ENCODE data around the gene ENTPD3. TPM values are rescaled to one million over a fixed set of nuclear protein-coding genes. Genes with fewer than 3 reads are reported as not detected.

ENTPD3 gene
- total and polyA plus RNA-seq, 7 experiments from 2014 or later, result not detected

GRCh38 chr3:40468018-40468417, 81.0 kb downstream of the ENTPD3 start:
- Histone ChIP-seq H3K27me3 (ENCODE audit: control insufficient read depth in 2 of 2, insufficient read depth in 2 of 2, low read length in 2 of 2) (no peaks in the 10 kb centered on the region), H3K9me3 (ENCODE audit: control insufficient read depth in 2 of 3, low read length in 3 of 3) (no peaks in the 10 kb centered on the region), H3K36me3 (ENCODE audit: control insufficient read depth in 2 of 3, insufficient read depth in 3 of 3, low read length in 3 of 3) (peaks cover 0 to 15% (median 4%) of the 10 kb centered on the region in 3 experiments), H3K4me1 (ENCODE audit: control insufficient read depth in 2 of 2, insufficient read depth in 2 of 2, low read length in 2 of 2) (peaks cover 13 to 20% of the 10 kb centered on the region in 2 donors), H3K4me3 (ENCODE audit: low read length) (no peak overlapping the region), H3K27ac (ENCODE audit: low read depth, low read length) (no peak overlapping the region)
- Mint-ChIP-seq H3K9me3 (peaks cover 0 to 2% (median 0%) of the 10 kb centered on the region in 11 donors), H3K4me3 (no peak overlapping the region), H3K27me3 (no peaks in the 10 kb centered on the region), H3K36me3 (peaks cover 8 to 43% (median 25%) of the 10 kb centered on the region in 5 donors), H3K4me1 (peaks cover 13 to 27% (median 26%) of the 10 kb centered on the region in 7 donors), H3K27ac (peak overlapping the region in 1 of 9 donors; percentile 31)
- no peak for DNase-seq
- ChIA-PET POLR2A (interaction anchor here (1.2 kb wide), 1 partner anchor 7 kb away, joined by 7 read pairs; no protein-coding TSS in a partner anchor), CTCF (no interaction called here)
- intact Hi-C loops (cut with micrococcal nuclease), result no loop called here
- ATAC-seq, result no peak

- no peaks in the 10 kb centered on the region for H3K4me1 ChIP-seq (ENCODE audit: control insufficient read depth in 2 of 2, insufficient read depth in 2 of 2, low read length in 2 of 2)
- Mint-ChIP-seq H3K36me3 (peaks cover 0 to 19% (median 7%) of the 10 kb centered on the region in 5 donors), H3K4me1 (peaks cover 0 to 4% (median 0%) of the 10 kb centered on the region in 7 donors), H3K27ac (no peak overlapping the region), H3K4me3 (no peak overlapping the region), H3K27me3 (no peaks in the 10 kb centered on the region), H3K9me3 (no peaks in the 10 kb centered on the region)
- intact Hi-C loops (cut with micrococcal nuclease), result no loop called here
- H3K27ac ChIP-seq (ENCODE audit: low read depth, low read length), result no peak overlapping the region
- POLR2A ChIA-PET, result interaction anchor here (1.0 kb wide), 1 partner anchor 14 kb away, joined by 4 read pairs; the partner anchor contains the start of gene RPL14
- peaks cover 0 to 4% (median 4%) of the 10 kb centered on the region in 3 experiments for H3K36me3 ChIP-seq (ENCODE audit: control insufficient read depth in 2 of 3, insufficient read depth in 3 of 3, low read length in 3 of 3)
- no peaks in the 10 kb centered on the region for H3K27me3 ChIP-seq (ENCODE audit: control insufficient read depth in 2 of 2, insufficient read depth in 2 of 2, low read length in 2 of 2)
- no peak overlapping the region for H3K4me3 ChIP-seq (ENCODE audit: low read length)
- DNase-seq (no peak), ATAC-seq (no peak)
- CTCF ChIA-PET, result no interaction called here
- no peaks in the 10 kb centered on the region for H3K9me3 ChIP-seq (ENCODE audit: control insufficient read depth in 2 of 3, low read length in 3 of 3)
Observed at GRCh38 chr3:40470701-40471100, 83.7 kb downstream of the ENTPD3 start.

GRCh38 chr3:40476478-40477470, 89.8 kb downstream of the ENTPD3 start, which contains the start of gene ZNF619:
Gene ZNF619, plus strand, starts transcription at chr3:40477122. Its CDS starts 858 bp downstream, at chr3:40477980.
- no peaks in the 10 kb centered on the region for H3K27me3 Mint-ChIP-seq
- CTCF ChIA-PET, result interaction anchor here (1.0 kb wide), 1 partner anchor 168 kb away, joined by 3 read pairs; no protein-coding TSS in a partner anchor

GRCh38 chr3:40477666-40478065, 90.7 kb downstream of the ENTPD3 start:
- no peaks in the 10 kb centered on the region for H3K27me3 Mint-ChIP-seq
- H3K36me3 ChIP-seq (ENCODE audit: control insufficient read depth in 2 of 3, insufficient read depth in 3 of 3, low read length in 3 of 3), result peaks cover 0 to 7% (median 0%) of the 10 kb centered on the region in 3 experiments
- ChIA-PET POLR2A (interaction anchor here (1.0 to 4.1 kb wide), 4 partner anchors 13 to 46 kb away, joined by 5 to 23 read pairs (median 8); partner anchors contain the start of genes RPL14 and ZNF620), CTCF (interaction anchor here (1.0 kb wide), 1 partner anchor 169 kb away, joined by 3 read pairs; no protein-coding TSS in a partner anchor)
- no peaks in the 10 kb centered on the region for H3K27me3 ChIP-seq (ENCODE audit: control insufficient read depth in 2 of 2, insufficient read depth in 2 of 2, low read length in 2 of 2)
- intact Hi-C loops (cut with micrococcal nuclease), result loop anchor here (1.0 kb wide), 6 partner anchors 20 to 1485 kb away; partner anchors contain the start of genes RPL14 (in 2 of the 2), ZNF620 (in 2 of the 2), ZNF621 (in 2 of the 2) and EIF1B (in 1 of the 2)
- H3K4me1 Mint-ChIP-seq, result peaks cover 19 to 44% (median 39%) of the 10 kb centered on the region in 7 donors
- peak overlapping the region; percentile 82 for H3K4me3 ChIP-seq (ENCODE audit: low read length)
- ATAC-seq, result no peak
- H3K9me3 ChIP-seq (ENCODE audit: control insufficient read depth in 2 of 3, low read length in 3 of 3), result no peaks in the 10 kb centered on the region
- peaks cover 10 to 31% (median 18%) of the 10 kb centered on the region in 5 donors for H3K36me3 Mint-ChIP-seq
- peaks cover 7 to 12% of the 10 kb centered on the region in 2 donors for H3K4me1 ChIP-seq (ENCODE audit: control insufficient read depth in 2 of 2, insufficient read depth in 2 of 2, low read length in 2 of 2)
- DNase-seq, result no peak
- peak overlapping the region; percentile 61 to 97 (median 90) for H3K27ac Mint-ChIP-seq
- no peaks in the 10 kb centered on the region for H3K9me3 Mint-ChIP-seq
- H3K4me3 Mint-ChIP-seq, result peak overlapping the region; percentile 84 to 97 (median 89)
- H3K27ac ChIP-seq (ENCODE audit: low read depth, low read length), result peak overlapping the region; percentile 80

More at GRCh38 chr3:40476478-40477470, 89.8 kb downstream of the ENTPD3 start, which contains the start of gene ZNF619:
- H3K27ac Mint-ChIP-seq, result peak within 1 kb of the TSS; percentile 61 to 97 (median 90)
- no peaks in the 10 kb centered on the region for H3K9me3 Mint-ChIP-seq
- peaks cover 13 to 38% (median 31%) of the 10 kb centered on the region in 7 donors for H3K4me1 Mint-ChIP-seq
- DNase-seq, result peak; percentile 11 to 60 (median 47)
- peak within 1 kb of the TSS; percentile 80 for H3K27ac ChIP-seq (ENCODE audit: low read depth, low read length)
- H3K36me3 ChIP-seq (ENCODE audit: control insufficient read depth in 2 of 3, insufficient read depth in 3 of 3, low read length in 3 of 3), result peaks cover 0 to 7% (median 0%) of the 10 kb centered on the region in 3 experiments
- H3K4me3 ChIP-seq (ENCODE audit: low read length), result peak within 1 kb of the TSS; percentile 82
- POLR2A ChIA-PET, result interaction anchor here (0.7 to 4.1 kb wide), 5 partner anchors 12 to 49 kb away, joined by 3 to 23 read pairs (median 5); partner anchors contain the start of genes RPL14 and ZNF620
- intact Hi-C loops (cut with micrococcal nuclease), result loop anchor here (1.0 kb wide), 6 partner anchors 19 to 1486 kb away; partner anchors contain the start of genes RPL14 (in 2 of the 2), ZNF620 (in 2 of the 2), ZNF621 (in 2 of the 2) and EIF1B (in 1 of the 2)
- no peaks in the 10 kb centered on the region for H3K9me3 ChIP-seq (ENCODE audit: control insufficient read depth in 2 of 3, low read length in 3 of 3)
- peak within 1 kb of the TSS; percentile 84 to 97 (median 89) for H3K4me3 Mint-ChIP-seq
- no peaks in the 10 kb centered on the region for H3K27me3 ChIP-seq (ENCODE audit: control insufficient read depth in 2 of 2, insufficient read depth in 2 of 2, low read length in 2 of 2)
- peak; percentile 93 for ATAC-seq
- peaks cover 7 to 8% of the 10 kb centered on the region in 2 donors for H3K4me1 ChIP-seq (ENCODE audit: control insufficient read depth in 2 of 2, insufficient read depth in 2 of 2, low read length in 2 of 2)
- H3K36me3 Mint-ChIP-seq, result peaks cover 10 to 23% (median 12%) of the 10 kb centered on the region in 5 donors

Other genes with a start within 250 kb of the ENTPD3 start
- 10 to 100 TPM; 34.5 to 82.0 (median 53.3) TPM for gene EIF1B, start 77.5 kb upstream of the ENTPD3 start, total RNA-seq
- 10 to 100 TPM; 36.9 to 49.8 TPM for gene EIF1B, start 77.5 kb upstream of the ENTPD3 start, polyA plus RNA-seq
- gene RPL14, start 70.2 kb downstream of the ENTPD3 start, total RNA-seq, result 1,000 to 10,000 TPM; 2,135 to 3,746 (median 3,320) TPM
- gene RPL14, start 70.2 kb downstream of the ENTPD3 start, polyA plus RNA-seq, result 1,000 to 10,000 TPM; 1,689 to 2,002 TPM
- gene ZNF619, start 89.9 kb downstream of the ENTPD3 start, total RNA-seq, result 10 to 100 TPM in 3 of 5 experiments, 1 to 10 TPM in 2; 5.0 to 13.9 (median 12.3) TPM
- gene ZNF619, start 89.9 kb downstream of the ENTPD3 start, polyA plus RNA-seq, result 1 to 10 TPM; 2.9 to 3.2 TPM
- 1 to 10 TPM; 1.3 to 6.4 (median 3.3) TPM for gene ZNF620, start 118.9 kb downstream of the ENTPD3 start, total RNA-seq
- 1 to 10 TPM; 3.6 to 3.8 TPM for gene ZNF620, start 118.9 kb downstream of the ENTPD3 start, polyA plus RNA-seq
- 10 to 100 TPM; 14.6 to 26.9 (median 21.9) TPM for gene ZNF621, start 137.8 kb downstream of the ENTPD3 start, total RNA-seq
- 1 to 10 TPM; 2.8 to 4.6 TPM for gene ZNF621, start 137.8 kb downstream of the ENTPD3 start, polyA plus RNA-seq

All from naive thymus-derived CD4-positive, alpha-beta T cell (primary cell).